ENCODE results near the gene FAM124B.

The FAM124B gene

DNA sequence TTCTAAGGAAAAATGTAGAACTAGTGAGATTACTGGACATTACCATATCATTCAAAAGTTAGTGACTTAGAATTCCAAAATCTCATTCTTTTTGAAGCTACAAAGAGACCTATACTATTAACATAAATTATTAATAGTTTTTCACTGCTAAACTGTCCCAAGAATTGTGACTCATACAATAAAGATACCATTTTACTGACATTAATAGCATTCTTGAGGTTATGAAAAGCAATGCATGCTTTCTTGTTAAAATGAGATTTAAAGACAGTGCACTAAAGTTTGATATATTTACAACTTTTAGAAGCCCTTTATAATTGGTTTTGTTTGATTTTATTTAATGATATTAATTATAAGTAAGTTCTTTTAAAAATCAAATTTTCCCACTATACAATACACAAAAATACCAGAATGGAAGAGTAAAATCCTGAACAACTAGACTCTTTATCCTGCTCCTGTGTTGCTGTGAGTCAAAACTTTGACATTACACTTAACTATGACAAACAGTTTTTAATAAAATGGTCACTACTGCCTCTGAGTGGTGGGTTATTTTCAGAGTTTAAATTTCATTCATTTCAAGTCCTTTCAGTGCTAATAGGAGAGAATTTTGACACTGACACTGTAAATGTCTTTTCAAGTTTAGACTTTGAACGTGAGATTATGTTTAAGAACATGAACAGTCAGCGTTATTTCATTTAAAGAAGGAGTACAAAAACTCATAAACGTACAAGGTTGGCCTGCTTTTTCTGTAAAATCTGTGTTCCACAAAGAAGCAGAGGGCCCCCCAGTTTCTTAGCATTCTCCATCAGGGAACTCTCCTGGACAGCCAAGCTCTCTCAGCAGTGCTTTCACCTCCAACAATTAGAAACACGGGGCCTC is 54.5 kb downstream of the FAM124B start:
- no peak for DNase-seq

DNA sequence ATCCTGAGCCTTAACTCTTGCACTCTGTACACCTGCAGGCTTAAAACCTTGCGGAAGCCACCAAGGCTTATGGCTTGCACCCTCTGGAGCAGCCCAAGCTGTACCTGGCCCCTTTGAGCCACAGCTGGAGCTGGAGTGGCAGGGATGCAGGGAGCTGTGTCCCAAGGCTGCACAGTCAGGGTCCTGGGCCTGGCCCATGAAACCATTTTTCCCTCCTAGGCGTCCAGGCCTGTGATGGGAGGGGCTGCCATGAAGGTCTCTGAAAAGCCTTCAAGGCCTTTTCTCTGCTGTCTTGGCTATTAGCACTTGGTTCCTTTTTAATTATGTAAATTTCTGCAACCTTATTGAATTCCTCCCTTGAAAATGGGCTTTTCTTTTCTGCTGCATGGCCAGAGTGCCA is 56.4 kb downstream of the FAM124B start:
- DNase-seq: no peak

DNA sequence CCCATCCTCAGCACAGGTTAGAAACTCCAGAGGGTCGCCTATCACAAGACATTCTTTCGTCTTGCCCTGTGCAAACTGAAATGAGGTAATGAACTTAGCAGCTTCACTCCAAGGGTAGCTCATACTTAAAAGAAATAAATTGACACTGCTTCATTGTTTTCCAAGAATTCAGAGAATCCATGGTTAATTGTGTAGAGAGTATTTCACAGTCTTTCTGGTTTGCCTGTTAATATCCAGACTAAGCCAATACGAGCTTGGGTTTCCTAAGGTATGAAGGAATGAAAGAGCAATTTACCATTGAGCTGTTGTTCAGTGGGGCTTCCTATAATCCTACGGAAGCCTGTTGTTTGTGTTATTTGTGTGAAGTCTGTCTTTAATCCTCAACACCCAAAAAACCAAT is 58.7 kb downstream of the FAM124B start:
- no peak for DNase-seq

DNA sequence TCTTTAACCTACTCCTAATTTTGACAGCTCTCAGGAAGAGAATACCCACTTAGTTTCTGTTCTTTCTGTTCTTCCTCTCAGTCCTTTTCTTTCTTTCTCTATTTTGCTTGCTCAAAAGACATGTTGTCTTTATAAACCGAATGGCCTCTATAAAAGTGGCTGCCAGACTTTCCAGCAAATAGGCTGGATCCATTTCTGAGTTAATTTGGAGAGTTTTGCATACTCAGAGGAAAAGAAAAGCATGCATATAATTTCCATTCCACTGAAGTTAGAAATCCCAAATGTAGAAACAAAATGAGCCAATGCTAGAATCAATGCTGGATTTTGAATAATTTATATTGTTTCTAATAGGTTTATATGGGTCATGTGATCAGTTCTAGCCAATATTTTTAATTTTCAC is 65.9 kb downstream of the FAM124B start:
- DNase-seq: no peak

DNA sequence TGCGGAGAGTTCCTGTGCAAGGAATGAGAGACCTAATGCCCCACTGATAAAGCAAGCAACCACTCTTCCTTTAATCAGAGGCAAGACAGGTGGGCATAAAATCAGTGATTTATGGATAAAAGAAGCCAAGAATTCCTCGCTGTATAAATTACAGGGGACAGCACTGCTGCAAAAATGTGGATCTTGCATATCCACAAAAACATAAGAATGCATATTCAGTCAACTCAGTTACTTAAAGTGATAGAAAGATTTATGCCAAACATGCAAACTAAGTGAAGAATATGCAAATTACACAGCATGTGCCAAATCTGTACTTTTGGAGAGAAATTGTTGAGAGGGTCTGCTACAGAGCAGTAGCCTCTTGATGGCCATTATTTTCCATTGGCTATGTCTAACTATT is 67.2 kb downstream of the FAM124B start:
- no peak for DNase-seq

DNA sequence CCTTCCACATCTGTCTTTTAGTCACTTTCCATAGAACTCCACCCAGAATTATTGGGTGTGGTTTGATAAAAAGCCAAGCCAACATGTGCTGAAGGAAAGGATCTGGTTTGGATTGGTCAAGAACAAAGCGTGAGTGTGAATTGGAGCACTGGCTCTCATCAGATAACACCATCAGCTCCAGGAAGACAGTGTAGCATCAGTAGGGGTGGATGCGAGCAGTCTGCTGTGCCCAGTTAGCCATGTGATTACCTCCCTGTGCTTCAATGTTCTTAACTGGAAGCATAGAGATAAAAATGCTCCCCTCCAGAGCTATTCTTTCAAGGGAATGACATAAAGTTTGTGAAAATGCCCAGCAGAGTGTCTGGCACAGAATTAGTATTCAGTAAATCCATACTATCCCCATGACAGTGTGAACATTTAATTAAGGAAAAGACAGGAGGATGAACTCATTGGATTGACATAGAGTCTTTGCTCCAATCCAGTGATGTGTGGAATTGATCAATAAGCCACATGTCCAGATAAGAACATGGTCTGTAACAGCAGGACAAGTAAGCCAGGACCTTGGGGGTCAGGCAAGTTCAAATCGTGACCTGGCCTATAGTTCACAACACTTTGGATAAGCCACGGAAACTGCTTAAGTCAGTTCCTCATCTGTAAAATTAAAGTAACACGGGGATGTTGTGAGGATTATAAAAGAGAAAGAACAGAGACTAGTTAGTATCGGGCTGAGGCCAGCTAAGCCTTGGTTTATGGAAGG is 68.0 kb downstream of the FAM124B start:
- DNase-seq: no peak

DNA sequence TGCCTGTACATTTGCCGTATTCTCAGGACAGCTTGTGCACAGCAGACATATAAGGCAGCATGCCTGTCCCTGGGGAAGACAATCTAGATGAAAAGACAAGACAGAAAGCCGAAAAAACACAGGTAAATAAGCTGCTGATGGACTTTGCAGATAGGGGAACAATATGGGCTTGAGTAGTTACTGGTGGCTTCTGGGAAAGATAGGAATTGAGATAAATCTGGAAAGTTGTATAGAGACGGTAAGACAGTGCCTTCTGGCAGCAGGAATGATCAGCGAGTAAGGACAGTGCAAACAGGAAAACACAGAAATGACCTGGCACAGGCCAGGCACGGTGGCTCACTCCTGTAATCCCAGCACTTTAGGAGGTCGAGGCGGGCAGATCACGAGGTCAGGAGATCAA is 70.2 kb downstream of the FAM124B start:
- no peak for DNase-seq

DNA sequence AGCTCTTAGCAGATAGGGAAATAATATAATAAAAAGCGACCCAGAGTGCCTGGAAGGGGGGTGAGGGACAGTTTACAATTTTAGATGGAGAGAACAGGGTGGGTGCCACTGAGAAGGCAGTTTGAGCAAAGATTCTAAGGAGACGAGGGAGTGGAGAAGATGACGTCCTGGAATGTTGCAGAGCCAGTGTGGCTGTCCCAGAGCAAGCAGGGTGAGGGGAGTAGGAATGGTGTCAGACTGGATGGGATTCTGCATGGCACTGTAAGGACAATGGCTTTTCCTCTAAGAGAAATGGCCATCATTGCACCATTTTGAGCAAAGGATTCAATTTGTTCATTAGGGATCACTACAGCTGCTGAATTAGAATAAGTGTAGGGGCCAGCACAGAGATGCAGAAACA is 73.1 kb downstream of the FAM124B start:
- no peak for DNase-seq
